ENCODE measurements around the gene OTC.

DNA sequence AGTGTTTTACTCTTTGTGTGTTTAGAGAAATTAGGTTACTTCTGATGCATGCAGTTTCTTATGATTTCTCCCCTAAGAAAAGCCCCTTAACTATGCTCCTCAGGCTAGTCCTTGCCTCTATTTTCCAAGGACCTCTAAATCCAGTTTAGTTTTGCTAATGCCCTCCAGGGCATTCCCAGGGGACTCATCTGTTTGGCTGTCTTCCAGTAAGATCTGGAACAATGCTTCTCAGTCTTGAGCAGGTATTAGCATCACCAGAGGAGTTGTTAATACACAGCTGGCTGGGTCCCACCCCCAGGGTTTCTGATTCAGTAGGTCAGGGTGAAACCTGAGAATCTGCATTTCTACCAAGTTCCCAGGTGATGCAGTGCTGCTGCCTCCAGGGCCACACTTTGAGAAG lies 56.9 kb downstream of the OTC start:
- TF ChIP-seq EP300 (IDR thresholded peaks at IDR 0.05; ENCODE audit: borderline replicate concordance) (no peak), RAD21 (IDR thresholded peaks at IDR 0.05; ENCODE audit: low read depth) (no peak), NFIC (IDR thresholded peaks at IDR 0.05) (no peak), TAF1 (IDR thresholded peaks at IDR 0.05; ENCODE audit: low read depth) (no peak), EGR1 (IDR thresholded peaks at IDR 0.05) (no peak), CREB1 (IDR thresholded peaks at IDR 0.05; ENCODE audit: low read depth) (no peak), ZBTB7A (IDR thresholded peaks at IDR 0.05; ENCODE audit: low read depth) (no peak), CEBPB (IDR thresholded peaks at IDR 0.05) (no peak), FOXM1 (IDR thresholded peaks at IDR 0.05; ENCODE audit: borderline replicate concordance, low read depth) (no peak)
- TF ChIP-seq, protein P1, sequence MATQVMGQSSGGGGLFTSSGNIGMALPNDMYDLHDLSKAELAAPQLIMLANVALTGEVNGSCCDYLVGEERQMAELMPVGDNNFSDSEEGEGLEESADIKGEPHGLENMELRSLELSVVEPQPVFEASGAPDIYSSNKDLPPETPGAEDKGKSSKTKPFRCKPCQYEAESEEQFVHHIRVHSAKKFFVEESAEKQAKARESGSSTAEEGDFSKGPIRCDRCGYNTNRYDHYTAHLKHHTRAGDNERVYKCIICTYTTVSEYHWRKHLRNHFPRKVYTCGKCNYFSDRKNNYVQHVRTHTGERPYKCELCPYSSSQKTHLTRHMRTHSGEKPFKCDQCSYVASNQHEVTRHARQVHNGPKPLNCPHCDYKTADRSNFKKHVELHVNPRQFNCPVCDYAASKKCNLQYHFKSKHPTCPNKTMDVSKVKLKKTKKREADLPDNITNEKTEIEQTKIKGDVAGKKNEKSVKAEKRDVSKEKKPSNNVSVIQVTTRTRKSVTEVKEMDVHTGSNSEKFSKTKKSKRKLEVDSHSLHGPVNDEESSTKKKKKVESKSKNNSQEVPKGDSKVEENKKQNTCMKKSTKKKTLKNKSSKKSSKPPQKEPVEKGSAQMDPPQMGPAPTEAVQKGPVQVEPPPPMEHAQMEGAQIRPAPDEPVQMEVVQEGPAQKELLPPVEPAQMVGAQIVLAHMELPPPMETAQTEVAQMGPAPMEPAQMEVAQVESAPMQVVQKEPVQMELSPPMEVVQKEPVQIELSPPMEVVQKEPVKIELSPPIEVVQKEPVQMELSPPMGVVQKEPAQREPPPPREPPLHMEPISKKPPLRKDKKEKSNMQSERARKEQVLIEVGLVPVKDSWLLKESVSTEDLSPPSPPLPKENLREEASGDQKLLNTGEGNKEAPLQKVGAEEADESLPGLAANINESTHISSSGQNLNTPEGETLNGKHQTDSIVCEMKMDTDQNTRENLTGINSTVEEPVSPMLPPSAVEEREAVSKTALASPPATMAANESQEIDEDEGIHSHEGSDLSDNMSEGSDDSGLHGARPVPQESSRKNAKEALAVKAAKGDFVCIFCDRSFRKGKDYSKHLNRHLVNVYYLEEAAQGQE (IDR thresholded peaks at IDR 0.05; ENCODE audit: low read depth) = no peak
- TF ChIP-seq, protein P2, sequence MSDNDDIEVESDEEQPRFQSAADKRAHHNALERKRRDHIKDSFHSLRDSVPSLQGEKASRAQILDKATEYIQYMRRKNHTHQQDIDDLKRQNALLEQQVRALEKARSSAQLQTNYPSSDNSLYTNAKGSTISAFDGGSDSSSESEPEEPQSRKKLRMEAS (IDR thresholded peaks at IDR 0.05) = no peak

All from Ishikawa (cell line).